Kidney epithelial cell (primary cell): ENCODE results near the gene BLTP3A. TPM values are rescaled to one million over a fixed set of nuclear protein-coding genes. Genes with fewer than 3 reads are reported as not detected.
"Not testable (repeated sequence)": the region's sequence is repeated elsewhere in the genome, so short reads cannot be mapped to it uniquely, and the experiment has no call there.

Source experiments
- DNase-seq: peaks from one replicate; pipeline ENCODE4 v3.0.0-alpha.2; 2010; ENCODE audit warnings: low read depth
- H3K27me3 ChIP-seq: 2 replicates; pipeline ENCODE4 v1.6.0; 2011; ENCODE audit warnings: low read length; ENCODE audit not compliant: control insufficient read depth, insufficient read depth
- H3K36me3 ChIP-seq: 2 replicates; pipeline ENCODE4 v1.5.1; 2011; ENCODE audit warnings: low read length; ENCODE audit not compliant: control insufficient read depth, insufficient read depth
- H3K4me3 ChIP-seq: 2 replicates; pipeline ENCODE4 v1.5.1; 2011; ENCODE audit warnings: low read depth, mild to moderate bottlenecking, control low read depth, low read length
- CTCF ChIP-seq: IDR thresholded peaks from 2 replicates; pipeline ENCODE4 v1.5.1; 2011; ENCODE audit warnings: mild to moderate bottlenecking, moderate library complexity, low read length, control low read depth, inconsistent platforms; ENCODE audit not compliant: insufficient read depth, poor library complexity, severe bottlenecking
- total RNA-seq: library from RNA; depleted of rRNA; stranded (reverse); fragments of >200 nt; gene quantifications from 2 replicates; pipeline ENCODE4 v1.2.3, GENCODE V29; 2015

BLTP3A gene
- total RNA-seq, 1 donor from 2014 or later: 17.0 TPM

GRCh38 chr6:34746104-34746846 lies 45.6 kb upstream of the BLTP3A start:
- no peaks in the 10 kb centered on the region for H3K27me3 ChIP-seq
- no peak overlapping the region for H3K4me3 ChIP-seq
- no peaks in the 10 kb centered on the region for H3K36me3 ChIP-seq
- no peak for TF ChIP-seq CTCF
- DNase-seq: no peak

GRCh38 chr6:34748757-34749156 lies 43.1 kb upstream of the BLTP3A start:
- Histone ChIP-seq H3K4me3 (no peak overlapping the region), H3K27me3 (no peaks in the 10 kb centered on the region)
- TF ChIP-seq CTCF: no peak

GRCh38 chr6:34756513-34756856 lies 35.4 kb upstream of the BLTP3A start:
- H3K27me3 ChIP-seq: not testable (repeated sequence)

More at GRCh38 chr6:34748757-34749156, 43.1 kb upstream of the BLTP3A start:
- no peaks in the 10 kb centered on the region for H3K36me3 ChIP-seq
- no peak for DNase-seq

GRCh38 chr6:34757687-34758274 lies 34.1 kb upstream of the BLTP3A start:
- DNase-seq: no peak
- H3K36me3 ChIP-seq: no peaks in the 10 kb centered on the region
- H3K4me3 ChIP-seq: peak overlapping the region; percentile 81
- TF ChIP-seq CTCF: no peak
- H3K27me3 ChIP-seq: no peaks in the 10 kb centered on the region

More at GRCh38 chr6:34756513-34756856, 35.4 kb upstream of the BLTP3A start:
- peak; percentile 39 for TF ChIP-seq CTCF
- peak overlapping the region; percentile 65 for H3K4me3 ChIP-seq
- not testable (repeated sequence) for H3K36me3 ChIP-seq, DNase-seq

- H3K36me3 ChIP-seq: no peaks in the 10 kb centered on the region
Observed at GRCh38 chr6:34760108-34760507, 31.8 kb upstream of the BLTP3A start.

GRCh38 chr6:34761681-34762080 lies 30.2 kb upstream of the BLTP3A start:
- H3K36me3 ChIP-seq, DNase-seq, H3K4me3 ChIP-seq, H3K27me3 ChIP-seq: not testable (repeated sequence)

More at GRCh38 chr6:34760108-34760507, 31.8 kb upstream of the BLTP3A start:
- Histone ChIP-seq H3K4me3 (no peak overlapping the region), H3K27me3 (no peaks in the 10 kb centered on the region)
- TF ChIP-seq CTCF: no peak
- no peak for DNase-seq
